ENCODE results near the gene SCNN1A.

Gene SCNN1A

DNA sequence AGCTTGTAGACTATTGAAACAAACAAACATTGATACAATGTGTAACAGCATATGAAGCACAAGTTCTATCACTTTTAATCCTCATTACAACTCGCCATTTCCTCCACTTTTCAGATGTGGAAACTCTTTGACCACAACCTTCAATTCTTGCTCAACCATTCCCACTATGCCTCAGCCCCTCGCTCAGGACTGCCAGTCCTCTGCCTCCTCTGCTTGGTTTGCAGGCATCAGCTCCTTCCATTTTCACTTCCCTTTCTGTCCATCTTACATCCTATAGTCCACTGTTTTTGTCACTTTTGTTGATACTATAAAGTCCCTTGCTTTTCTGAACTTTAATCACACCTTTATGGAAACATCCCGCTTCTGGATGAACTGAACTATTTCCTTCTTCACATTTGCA is 41.2 kb upstream of the SCNN1A start:
- TF ChIP-seq, protein P1, sequence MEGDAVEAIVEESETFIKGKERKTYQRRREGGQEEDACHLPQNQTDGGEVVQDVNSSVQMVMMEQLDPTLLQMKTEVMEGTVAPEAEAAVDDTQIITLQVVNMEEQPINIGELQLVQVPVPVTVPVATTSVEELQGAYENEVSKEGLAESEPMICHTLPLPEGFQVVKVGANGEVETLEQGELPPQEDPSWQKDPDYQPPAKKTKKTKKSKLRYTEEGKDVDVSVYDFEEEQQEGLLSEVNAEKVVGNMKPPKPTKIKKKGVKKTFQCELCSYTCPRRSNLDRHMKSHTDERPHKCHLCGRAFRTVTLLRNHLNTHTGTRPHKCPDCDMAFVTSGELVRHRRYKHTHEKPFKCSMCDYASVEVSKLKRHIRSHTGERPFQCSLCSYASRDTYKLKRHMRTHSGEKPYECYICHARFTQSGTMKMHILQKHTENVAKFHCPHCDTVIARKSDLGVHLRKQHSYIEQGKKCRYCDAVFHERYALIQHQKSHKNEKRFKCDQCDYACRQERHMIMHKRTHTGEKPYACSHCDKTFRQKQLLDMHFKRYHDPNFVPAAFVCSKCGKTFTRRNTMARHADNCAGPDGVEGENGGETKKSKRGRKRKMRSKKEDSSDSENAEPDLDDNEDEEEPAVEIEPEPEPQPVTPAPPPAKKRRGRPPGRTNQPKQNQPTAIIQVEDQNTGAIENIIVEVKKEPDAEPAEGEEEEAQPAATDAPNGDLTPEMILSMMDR (IDR thresholded peaks at IDR 0.05; ENCODE audit: extremely low read depth, insufficient read depth, missing control alignments), result no peak
- in situ Hi-C loops (cut with MboI; ENCODE audit: low pct_unique_long_range_greater_than_20kb, low sequenced_read_pairs, unreplicated experiment), result no loop called here
- no peak for DNase-seq (ENCODE audit: low spot score)

DNA sequence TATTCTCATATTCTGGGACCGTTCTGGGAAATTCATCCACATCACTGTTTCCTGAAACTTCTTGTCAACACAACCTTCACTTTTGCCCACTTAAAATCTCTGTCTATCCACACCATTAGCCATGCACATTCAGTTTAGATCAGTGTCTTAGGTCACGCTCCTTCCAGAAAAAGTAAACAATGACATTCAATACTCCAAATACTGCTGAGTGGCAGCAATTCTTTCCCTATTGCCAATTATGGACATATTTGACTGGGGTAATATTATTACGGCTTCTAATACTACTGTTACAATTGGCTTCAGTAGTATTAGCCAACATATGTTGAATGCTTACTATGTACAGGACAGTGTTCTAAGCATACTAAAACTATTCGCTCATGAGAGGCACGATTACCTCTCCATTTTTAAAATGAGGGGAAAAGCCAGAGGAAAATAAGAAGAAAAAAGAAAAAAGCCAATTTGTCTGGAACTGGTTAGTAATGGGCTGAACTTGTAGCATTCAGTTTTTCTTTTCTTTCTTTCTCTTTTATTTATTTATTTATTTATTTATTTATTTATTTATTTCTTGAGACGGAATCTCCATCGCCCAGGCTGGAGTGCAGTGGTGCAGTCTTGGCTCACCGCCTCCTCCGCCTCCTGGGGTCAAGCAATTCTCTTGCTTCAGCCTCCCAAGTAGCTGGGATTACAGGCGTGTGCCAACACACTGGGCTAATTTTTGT is 32.0 kb upstream of the SCNN1A start:
- TF ChIP-seq, protein P1 (IDR thresholded peaks at IDR 0.05; ENCODE audit: extremely low read depth, insufficient read depth, missing control alignments), result no peak
- in situ Hi-C loops (cut with MboI; ENCODE audit: low pct_unique_long_range_greater_than_20kb, low sequenced_read_pairs, unreplicated experiment), result no loop called here
- DNase-seq (ENCODE audit: low spot score), result no peak

DNA sequence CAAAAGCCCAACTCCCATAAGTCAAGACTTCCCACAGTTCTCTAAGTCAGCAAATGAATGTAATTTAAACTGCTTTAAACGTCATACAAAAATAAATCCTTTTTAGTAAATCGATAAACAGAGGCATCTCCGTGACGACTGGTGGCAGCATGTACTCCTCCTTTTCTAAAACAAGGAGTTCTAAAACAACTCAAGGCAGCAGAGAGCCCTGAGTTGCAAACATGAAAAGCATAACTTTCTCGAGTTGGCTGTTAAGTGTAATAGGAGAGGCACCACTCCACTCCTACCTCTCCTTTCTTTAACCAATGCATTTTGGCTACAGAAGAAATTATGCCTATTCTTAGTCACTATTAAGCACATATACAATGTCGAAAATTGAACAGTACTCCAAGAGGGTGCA is 30.6 kb upstream of the SCNN1A start:
- in situ Hi-C loops (cut with MboI; ENCODE audit: low pct_unique_long_range_greater_than_20kb, low sequenced_read_pairs, unreplicated experiment), result no loop called here
- DNase-seq (ENCODE audit: low spot score), result no peak
- TF ChIP-seq, protein P1 (IDR thresholded peaks at IDR 0.05; ENCODE audit: extremely low read depth, insufficient read depth, missing control alignments), result no peak

DNA sequence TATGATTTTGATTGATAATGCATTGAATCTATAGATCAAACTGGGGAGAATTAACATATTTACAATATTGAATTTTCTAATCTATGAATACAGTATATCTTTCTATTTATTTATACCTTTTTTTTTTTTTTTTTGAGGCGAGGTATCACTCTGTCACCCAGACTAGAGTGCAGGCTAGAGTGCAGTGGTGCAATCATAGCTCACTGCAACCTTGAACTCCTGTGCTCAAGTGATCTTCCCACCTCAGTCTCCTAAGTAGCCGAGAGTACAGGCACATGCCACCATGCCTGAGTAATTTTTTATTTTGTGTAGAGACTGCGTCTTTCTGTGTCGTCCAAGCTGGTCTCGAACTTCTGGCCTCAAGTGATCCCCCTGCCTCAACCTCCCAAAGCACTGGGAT is 29.0 kb upstream of the SCNN1A start:
- no peak for DNase-seq (ENCODE audit: low spot score)
- in situ Hi-C loops (cut with MboI; ENCODE audit: low pct_unique_long_range_greater_than_20kb, low sequenced_read_pairs, unreplicated experiment), result no loop called here
- TF ChIP-seq, protein P1 (IDR thresholded peaks at IDR 0.05; ENCODE audit: extremely low read depth, insufficient read depth, missing control alignments), result no peak

DNA sequence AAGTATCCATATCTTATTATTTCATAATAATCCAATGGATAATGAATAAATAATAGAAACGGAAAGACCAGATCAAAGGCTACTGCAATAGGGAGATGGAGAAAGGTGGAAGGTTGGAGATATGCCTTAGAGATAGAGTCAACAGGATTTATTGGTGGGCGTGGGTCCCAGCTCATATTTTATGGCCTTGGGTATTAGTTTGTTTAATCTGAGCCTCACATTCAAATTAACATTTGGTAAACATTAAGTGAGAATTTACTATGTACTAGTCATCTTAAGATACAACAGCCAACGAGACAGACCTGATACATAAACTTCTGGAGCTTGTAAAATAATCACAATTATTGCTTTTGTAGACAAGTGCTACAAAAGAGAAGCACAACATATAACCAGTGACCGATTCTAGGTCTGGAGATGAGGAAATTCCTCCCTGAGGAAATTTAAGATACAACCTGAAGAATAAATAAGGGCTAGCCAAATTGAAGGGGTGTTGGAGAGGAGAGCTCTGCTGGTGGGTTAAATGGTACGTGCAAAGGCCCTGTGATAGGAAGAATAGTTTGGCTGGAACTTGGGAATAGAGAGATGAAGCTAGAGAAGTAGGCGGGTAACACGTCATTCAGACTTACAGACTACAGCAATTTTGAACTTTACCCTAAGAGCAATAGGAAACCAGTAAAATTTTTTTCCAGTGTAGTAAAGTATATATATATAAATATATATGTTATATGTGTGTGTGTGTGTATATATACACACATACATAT is 24.7 kb upstream of the SCNN1A start:
- in situ Hi-C loops (cut with MboI; ENCODE audit: low pct_unique_long_range_greater_than_20kb, low sequenced_read_pairs, unreplicated experiment), result no loop called here
- TF ChIP-seq, protein P1 (IDR thresholded peaks at IDR 0.05; ENCODE audit: extremely low read depth, insufficient read depth, missing control alignments), result no peak
- no peak for DNase-seq (ENCODE audit: low spot score)

DNA sequence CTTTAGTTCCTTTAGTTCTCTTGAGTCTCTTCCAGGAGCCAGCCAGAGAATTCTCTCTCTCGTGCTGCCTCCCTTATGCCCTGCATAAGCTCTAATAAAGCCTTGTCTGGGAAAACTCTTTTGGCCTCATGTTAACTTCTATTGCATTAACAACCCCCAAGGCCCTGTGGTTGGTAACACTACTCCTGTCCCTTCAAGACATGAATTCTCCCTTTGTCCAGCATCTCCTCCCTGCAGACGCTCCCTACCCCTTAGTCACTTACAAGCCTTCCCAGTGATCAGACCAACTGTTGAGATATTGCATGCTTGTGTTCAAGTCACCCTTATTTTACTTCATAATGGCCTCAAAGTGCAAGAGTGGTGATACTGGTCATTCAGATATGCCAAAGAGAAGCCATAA is 20.7 kb upstream of the SCNN1A start:
- no peak for DNase-seq (ENCODE audit: low spot score)
- TF ChIP-seq, protein P1 (IDR thresholded peaks at IDR 0.05; ENCODE audit: extremely low read depth, insufficient read depth, missing control alignments), result no peak
- in situ Hi-C loops (cut with MboI; ENCODE audit: low pct_unique_long_range_greater_than_20kb, low sequenced_read_pairs, unreplicated experiment), result no loop called here

Data from GM13977 (cell line).